IMR-90 (cell line): ENCODE measurements around the gene IDS. TPM values are rescaled to one million over a fixed set of nuclear protein-coding genes. Genes with fewer than 3 reads are reported as not detected.
A peak's percentile ranks its signal among the peaks of the same experiment; 100 is the strongest.
"Not testable (repeated sequence)": the region's sequence is repeated elsewhere in the genome, so short reads cannot be mapped to it uniquely, and the experiment has no call there.

Source experiments
- ATAC-seq: fragments of 200-7000 bp; cut with Tn5 transposase; 2 replicates; pipeline ENCODE4 v1.9.1; 2020; ENCODE audit warnings: low read depth, mild to moderate bottlenecking, moderate library complexity
- BruUV-seq: library from RNA; stranded (reverse); fragments of 400-500 nt; replicated peaks from 2 replicates; lab custom pipeline; 2021; lab: Mats Ljungman, UMichigan
- CTCF ChIA-PET: fragments of 300-600 bp; formaldehyde crosslinking; extraction: SDS; loops from one replicate; lab custom pipeline; 2021; ENCODE audit warnings: antibody characterized with exemption; lab: Yijun Ruan, JAX
- POLR2A ChIA-PET: fragments of 300-600 bp; sonication (Branson Sonifier 250); formaldehyde crosslinking; loops from one replicate; lab custom pipeline; 2022; ENCODE audit warnings: antibody characterized with exemption; ENCODE audit not compliant: unreplicated experiment; lab: Charles Lee
- DNase-seq: peaks from one replicate; pipeline ENCODE4 v3.0.0; 2013
- H2AFZ ChIP-seq: replicated peaks from 2 replicates; pipeline ENCODE3; 2013; ENCODE audit warnings: low read length, mild to moderate bottlenecking; ENCODE audit not compliant: poor library complexity
- H2AK5ac ChIP-seq: 2 replicates; pipeline ENCODE4 v1.6.1; 2013; ENCODE audit warnings: low read depth, low read length, inconsistent platforms
- H2AK9ac ChIP-seq: replicated peaks from 2 replicates; pipeline ENCODE3; 2013; ENCODE audit warnings: mild to moderate bottlenecking, low read depth, low read length, moderate library complexity; ENCODE audit not compliant: poor library complexity
- H2BK120ac ChIP-seq: 2 replicates; pipeline ENCODE4 v1.6.1; 2013; ENCODE audit warnings: low read depth, low read length, inconsistent platforms
- H2BK15ac ChIP-seq: 3 replicates; pipeline ENCODE4 v1.6.1; 2013; ENCODE audit warnings: low read depth, low read length, inconsistent platforms
- H2BK20ac ChIP-seq: 2 replicates; pipeline ENCODE4 v1.6.1; 2013; ENCODE audit warnings: low read depth, mild to moderate bottlenecking, inconsistent platforms, low read length, moderate library complexity
- H2BK5ac ChIP-seq: 2 replicates; pipeline ENCODE4 v1.6.1; 2013; ENCODE audit warnings: mild to moderate bottlenecking, low read depth, low read length, inconsistent platforms; ENCODE audit not compliant: poor library complexity, severe bottlenecking
- H3K14ac ChIP-seq: replicated peaks from 2 replicates; pipeline ENCODE4 v1.6.1; 2013; ENCODE audit warnings: low read depth, low read length, inconsistent platforms
- H3K18ac ChIP-seq: 2 replicates; pipeline ENCODE4 v1.6.1; 2013; ENCODE audit warnings: low read depth, low read length, control low read depth
- H3K23ac ChIP-seq: 2 replicates; pipeline ENCODE4 v1.6.1; 2013; ENCODE audit warnings: low read depth, low read length, inconsistent platforms
- H3K27ac ChIP-seq: 2 replicates; pipeline ENCODE4 v1.5.1; 2013; ENCODE audit warnings: mild to moderate bottlenecking, control low read depth, low read length; ENCODE audit not compliant: insufficient read depth
- H3K27me3 ChIP-seq: 2 replicates; pipeline ENCODE4 v1.6.1; 2013; ENCODE audit warnings: low read length; ENCODE audit not compliant: control insufficient read depth, insufficient read depth
- H3K36me3 ChIP-seq: 2 replicates; pipeline ENCODE4 v1.6.1; 2013; ENCODE audit warnings: low read length, mixed read lengths; ENCODE audit not compliant: control insufficient read depth, insufficient read depth
- H3K4ac ChIP-seq: 2 replicates; pipeline ENCODE4 v1.6.1; 2013; ENCODE audit warnings: low read depth, low read length, inconsistent platforms
- H3K4me1 ChIP-seq: 2 replicates; pipeline ENCODE4 v1.6.1; 2013; ENCODE audit warnings: low read length, mixed read lengths; ENCODE audit not compliant: control insufficient read depth, insufficient read depth
- H3K4me2 ChIP-seq: 2 replicates; pipeline ENCODE4 v1.6.1; 2013; ENCODE audit warnings: low read depth, mild to moderate bottlenecking, control low read depth, low read length, moderate library complexity
- H3K4me3 ChIP-seq: 2 replicates; pipeline ENCODE4 v1.5.1; 2013; ENCODE audit warnings: low read depth, mild to moderate bottlenecking, control low read depth, low read length, moderate library complexity; ENCODE audit not compliant: insufficient read depth
- H3K56ac ChIP-seq: 2 replicates; pipeline ENCODE4 v1.6.1; 2013; ENCODE audit warnings: low read length, inconsistent platforms; ENCODE audit not compliant: insufficient read depth; ENCODE audit errors: extremely low read depth
- H3K79me1 ChIP-seq, 2 experiments: 2 replicates each; pipeline ENCODE4 v1.6.1; 2013; ENCODE audit warnings: low read length in 2 of 2, inconsistent platforms in 1 of 2, low read depth in 1 of 2
- H3K9ac ChIP-seq: 2 replicates; pipeline ENCODE4 v1.6.1; 2013; ENCODE audit warnings: low read depth, low read length, control low read depth
- H3K9me1 ChIP-seq: 2 replicates; pipeline ENCODE4 v1.6.1; 2013; ENCODE audit warnings: low read length, inconsistent platforms; ENCODE audit not compliant: insufficient read depth
- H3K9me3 ChIP-seq: 2 replicates; pipeline ENCODE4 v1.6.1; 2013; ENCODE audit warnings: low read length; ENCODE audit not compliant: control insufficient read depth, insufficient read depth
- H4K20me1 ChIP-seq: 2 replicates; pipeline ENCODE4 v1.6.1; 2013; ENCODE audit warnings: low read length, inconsistent platforms; ENCODE audit not compliant: insufficient read depth
- H4K5ac ChIP-seq: 2 replicates; pipeline ENCODE4 v1.6.1; 2013; ENCODE audit warnings: mild to moderate bottlenecking, low read depth, low read length, control low read depth
- H4K8ac ChIP-seq, 2 experiments: 2 replicates each; pipeline ENCODE4 v1.6.1; 2013; ENCODE audit warnings: low read depth in 2 of 2, low read length in 2 of 2, control low read depth in 1 of 2, inconsistent platforms in 1 of 2
- H4K91ac ChIP-seq: 2 replicates; pipeline ENCODE4 v1.6.1; 2013; ENCODE audit warnings: low read depth, low read length, inconsistent platforms; ENCODE audit not compliant: insufficient read depth
- WGBS, 2 experiments: methylation state at CpG; one replicate each; pipeline versions ENCODE4 v1.1.5 to v1.1.7; 2013; ENCODE audit warnings: missing lambda C conversion rate in 2 of 2; ENCODE audit not compliant: insufficient read length in 1 of 2; ENCODE audit errors: extremely low coverage in 2 of 2; 5-methylcytosine and 5-hydroxymethylcytosine counted together
- dilution Hi-C: fragments of 300-500 bp; cut with HindIII; formaldehyde crosslinking; loops from one replicate; pipeline ENCODE4 v1.14.3; 2018; ENCODE audit warnings: low sequenced_read_pairs; ENCODE audit not compliant: unreplicated experiment
- in situ Hi-C: fragments of 300-500 bp; cut with MboI; formaldehyde crosslinking; loops from 3 replicates; pipeline ENCODE4 v1.14.3; 2019; ENCODE audit warnings: low sequenced_read_pairs, inconsistent platforms, mixed read lengths
- intact Hi-C: fragments of 100-400 bp; cut with micrococcal nuclease; formaldehyde crosslinking; loops from 2 replicates; pipeline ENCODE4 v1.10.0; 2022
- polyA plus RNA-seq, 3 experiments: library from polyadenylated mRNA; depleted of rRNA; stranded (reverse); fragments of >200 nt; gene quantifications; 2 replicates each; pipeline ENCODE4 v1.2.3, GENCODE V29; 2012; ENCODE audit warnings: low replicate concordance in 1 of 3
- total RNA-seq: library from RNA; depleted of rRNA; stranded (reverse); fragments of >200 nt; gene quantifications from 2 replicates; pipeline ENCODE4 v1.2.3, GENCODE V29; 2012

IDS gene
- total and polyA plus RNA-seq, 2 of the 4 experiments (the other 2 are of a cell fraction), result 26.3 to 56.9 TPM

GRCh38 chrX:149551939-149552248, 46.8 kb upstream of the IDS start:
- H3K18ac ChIP-seq, ATAC-seq, dilution Hi-C loops: not testable (repeated sequence)

GRCh38 chrX:149551245-149551938, 46.3 kb upstream of the IDS start:
- ATAC-seq, result peak; percentile 66
- H3K14ac ChIP-seq, CTCF ChIA-PET, H3K23ac ChIP-seq, H2AK9ac ChIP-seq, H4K5ac ChIP-seq, H3K56ac ChIP-seq, DNase-seq, H2AFZ ChIP-seq, H3K4me3 ChIP-seq, H3K4ac ChIP-seq, H4K8ac ChIP-seq, H3K9me3 ChIP-seq, POLR2A ChIA-PET, H3K27me3 ChIP-seq, in situ Hi-C loops, H2BK5ac ChIP-seq, H3K79me1 ChIP-seq, H4K91ac ChIP-seq, H2BK120ac ChIP-seq, H4K20me1 ChIP-seq, H3K9ac ChIP-seq, H2BK20ac ChIP-seq, intact Hi-C loops, H3K9me1 ChIP-seq, H2AK5ac ChIP-seq, H3K27ac ChIP-seq, H3K4me1 ChIP-seq, H2BK15ac ChIP-seq, H3K36me3 ChIP-seq, BruUV-seq, H3K18ac ChIP-seq, dilution Hi-C loops, H3K4me2 ChIP-seq: not testable (repeated sequence)
- no CpG with 5 or more reads among the region's 4 CpGs for whole genome bisulfite sequencing, 2 experiments

More at GRCh38 chrX:149551939-149552248, 46.8 kb upstream of the IDS start:
- H2BK20ac ChIP-seq, H3K9me1 ChIP-seq, H4K8ac ChIP-seq, H3K4ac ChIP-seq, DNase-seq, H2BK5ac ChIP-seq, H3K9ac ChIP-seq, H4K91ac ChIP-seq, H3K56ac ChIP-seq, POLR2A ChIA-PET, H2AFZ ChIP-seq, H3K4me1 ChIP-seq, H2BK15ac ChIP-seq, CTCF ChIA-PET, H3K27ac ChIP-seq, H4K20me1 ChIP-seq, H4K5ac ChIP-seq, H3K36me3 ChIP-seq, H2AK9ac ChIP-seq, H3K79me1 ChIP-seq, H2AK5ac ChIP-seq, H3K4me2 ChIP-seq, H3K4me3 ChIP-seq, H3K23ac ChIP-seq, H3K14ac ChIP-seq, intact Hi-C loops, BruUV-seq, H2BK120ac ChIP-seq, in situ Hi-C loops, H3K27me3 ChIP-seq, H3K9me3 ChIP-seq: not testable (repeated sequence)
- WGBS, 2 experiments, result no CpG with 5 or more reads among the region's 6 CpGs
